GM12878 (cell line): Measurements from ENCODE around the gene SF1.

Experiments
- CTCF ChIP-seq, 3 experiments: IDR thresholded peaks in 2 of 3; conservative IDR thresholded peaks in 1 of 3; 2 replicates each; pipeline ENCODE4 v1.5.1; 2011; ENCODE audit warnings: low read depth in 3 of 3, low read length in 3 of 3, mild to moderate bottlenecking in 3 of 3, control low read depth in 2 of 3, moderate library complexity in 2 of 3, inconsistent platforms in 1 of 3, mixed read lengths in 1 of 3; ENCODE audit not compliant: control insufficient read depth in 2 of 3, insufficient read depth in 1 of 3; ENCODE audit errors: extremely low read depth in 1 of 3
- EZH2 ChIP-seq: IDR thresholded peaks from 2 replicates; pipeline ENCODE4 v1.6.1; 2012; ENCODE audit warnings: low read depth, mild to moderate bottlenecking, control low read depth, inconsistent platforms, low read length, borderline replicate concordance; ENCODE audit not compliant: control insufficient read depth
- MAX ChIP-seq: IDR thresholded peaks from 2 replicates; pipeline ENCODE4 v1.6.1; 2012; ENCODE audit warnings: low read depth, low read length, improper control_type of control experiment
- RBBP5 ChIP-seq: fragments of 200-600 bp; sonication (generic); conservative IDR thresholded peaks from 2 replicates; pipeline ENCODE4 v1.6.1; 2016
- SMC3 ChIP-seq: IDR thresholded peaks from 2 replicates; pipeline ENCODE4 v1.6.1; 2011; ENCODE audit warnings: low read length, improper control_type of control experiment, borderline replicate concordance
- SUZ12 ChIP-seq: fragments of 200-600 bp; sonication (generic); IDR thresholded peaks from one replicate; pipeline ENCODE4 v1.6.1; 2018; ENCODE audit warnings: antibody characterized with exemption, mild to moderate bottlenecking; ENCODE audit not compliant: unreplicated experiment

GRCh38 chr11:64768300-64768694 is 10.0 kb downstream of the SF1 start:
- TF ChIP-seq EZH2 (no peak), SMC3 (no peak), RBBP5 (no peak), CTCF (IDR thresholded peaks at IDR 0.05 in 2 of 3, conservative IDR thresholded peaks at IDR 0.05 in 1 of 3; ENCODE audit: control insufficient read depth in 2 of 3, extremely low read depth in 1 of 3, insufficient read depth in 1 of 3, low read depth in 3 of 3, low read length in 3 of 3) (no peak), MAX (no peak), SUZ12 (no peak)
